ENCODE results near the gene ABCB1.
"Not testable (repeated sequence)": the region's sequence is repeated elsewhere in the genome, so short reads cannot be mapped to it uniquely, and the experiment has no call there.

The ABCB1 gene

GRCh38 chr7:87574630-87575029 is 26.1 kb downstream of the ABCB1 start:
- no peak for FAIRE-seq

- FAIRE-seq: not testable (repeated sequence)
Measured at GRCh38 chr7:87572513-87572912, 28.2 kb downstream of the ABCB1 start.

GRCh38 chr7:87570178-87570577 is 30.5 kb downstream of the ABCB1 start:
- no peak for FAIRE-seq

- no peak for FAIRE-seq
Measured at GRCh38 chr7:87567052-87567451, 33.6 kb downstream of the ABCB1 start.

- no peak for FAIRE-seq
Measured at GRCh38 chr7:87566311-87566900, 34.3 kb downstream of the ABCB1 start.

GRCh38 chr7:87565877-87566276 is 34.8 kb downstream of the ABCB1 start:
- no peak for FAIRE-seq

- no peak for FAIRE-seq
Measured at GRCh38 chr7:87564296-87564963, 36.3 kb downstream of the ABCB1 start.

- FAIRE-seq: no peak
Measured at GRCh38 chr7:87561702-87562101, 39.0 kb downstream of the ABCB1 start.

- no peak for FAIRE-seq
Measured at GRCh38 chr7:87561102-87561501, 39.6 kb downstream of the ABCB1 start.

- FAIRE-seq: no peak
Measured at GRCh38 chr7:87552351-87552900, 48.3 kb downstream of the ABCB1 start.

- no peak for FAIRE-seq
Measured at GRCh38 chr7:87548123-87548919, 52.4 kb downstream of the ABCB1 start.

- no peak for FAIRE-seq
Measured at GRCh38 chr7:87545760-87546159, 54.9 kb downstream of the ABCB1 start.

GRCh38 chr7:87543623-87544022 is 57.1 kb downstream of the ABCB1 start:
- no peak for FAIRE-seq

GRCh38 chr7:87541648-87542047 is 59.0 kb downstream of the ABCB1 start:
- FAIRE-seq: no peak

GRCh38 chr7:87538052-87538451 is 62.6 kb downstream of the ABCB1 start:
- no peak for FAIRE-seq

- no peak for FAIRE-seq
Measured at GRCh38 chr7:87534072-87534471, 66.6 kb downstream of the ABCB1 start.

GRCh38 chr7:87530126-87530525 is 70.6 kb downstream of the ABCB1 start:
- no peak for FAIRE-seq

GRCh38 chr7:87528730-87529129 is 72.0 kb downstream of the ABCB1 start:
- no peak for FAIRE-seq

- no peak for FAIRE-seq
Measured at GRCh38 chr7:87518735-87519134, 81.9 kb downstream of the ABCB1 start.

- FAIRE-seq: no peak
Measured at GRCh38 chr7:87517891-87518290, 82.8 kb downstream of the ABCB1 start.

- FAIRE-seq: no peak
Measured at GRCh38 chr7:87517136-87517815, 83.4 kb downstream of the ABCB1 start.

- FAIRE-seq: no peak
Measured at GRCh38 chr7:87513735-87514335, 86.8 kb downstream of the ABCB1 start.

- no peak for FAIRE-seq
Measured at GRCh38 chr7:87512906-87513305, 87.8 kb downstream of the ABCB1 start.

Measured in TTC549 (cell line).